SK-N-SH (cell line): ENCODE data around the gene MAP3K4. TPM values are rescaled to one million over a fixed set of nuclear protein-coding genes. Genes with fewer than 3 reads are reported as not detected.

Experiments used
- CTCF ChIA-PET: fragments of 300-600, 350-600 bp; formaldehyde crosslinking; extraction: SDS; loops from one replicate; lab custom pipeline; 2021; lab: Yijun Ruan, JAX
- POLR2A ChIA-PET: fragments of 350-600 bp; sonication (Branson Sonifier 250); formaldehyde crosslinking; extraction: SDS; loops from one replicate; lab custom pipeline; 2020; ENCODE audit warnings: antibody characterized with exemption, inconsistent platforms; lab: Yijun Ruan, JAX
- DNase-seq: peaks from one replicate; pipeline ENCODE4 v3.0.0; 2012
- H2AFZ ChIP-seq: fragments of 200-600 bp; sonication (generic); 2 replicates; pipeline ENCODE4 v1.8.1; 2016; ENCODE audit warnings: antibody characterized with exemption, mild to moderate bottlenecking, low read depth
- H3F3A ChIP-seq: fragments of 200-600 bp; sonication (generic); replicated peaks from 2 replicates; pipeline ENCODE3; 2016; ENCODE audit warnings: antibody characterized with exemption, mild to moderate bottlenecking; ENCODE audit not compliant: insufficient read depth
- H3K27ac ChIP-seq, 2 experiments: fragments of 200-500 bp in 1 of 2; fragments of 200-600 bp in 1 of 2; sonication (Bioruptor generic) in 1 of 2; sonication (generic), shearing (Covaris generic) in 1 of 2; 2 replicates each; pipeline versions ENCODE4 v1.5.1 to v1.6.1; 2014 to 2016; ENCODE audit warnings: low read depth in 2 of 2, inconsistent platforms in 1 of 2, low read length in 1 of 2, mild to moderate bottlenecking in 1 of 2, mixed read lengths in 1 of 2
- H3K27me3 ChIP-seq: fragments of 200-600 bp; sonication (generic), shearing (Covaris generic); 2 replicates; pipeline ENCODE4 v1.6.1; 2016; ENCODE audit warnings: mixed run types; ENCODE audit not compliant: insufficient read depth
- H3K36me3 ChIP-seq, 2 experiments: fragments of 200-500 bp in 1 of 2; fragments of 200-600 bp in 1 of 2; sonication (Bioruptor generic) in 1 of 2; sonication (generic) in 1 of 2; replicated peaks in 1 of 2; 2 replicates each; pipeline versions ENCODE3 to v1.5.1; 2014 to 2016; ENCODE audit warnings: low read length in 1 of 2, mild to moderate bottlenecking in 1 of 2; ENCODE audit not compliant: insufficient read depth in 2 of 2, control insufficient read depth in 1 of 2
- H3K4me1 ChIP-seq, 2 experiments: fragments of 200-500 bp in 1 of 2; fragments of 200-600 bp in 1 of 2; sonication (Bioruptor generic) in 1 of 2; sonication (generic), shearing (Covaris generic) in 1 of 2; 2 replicates each; pipeline versions ENCODE4 v1.5.1 to v1.6.1; 2014 to 2016; ENCODE audit warnings: low read depth in 1 of 2, low read length in 1 of 2, mixed run types in 1 of 2; ENCODE audit not compliant: insufficient read depth in 2 of 2, control insufficient read depth in 1 of 2
- H3K4me2 ChIP-seq: fragments of 200-600 bp; sonication (generic), shearing (Covaris generic); 2 replicates; pipeline ENCODE4 v1.6.1; 2017; ENCODE audit warnings: mixed run types
- H3K4me3 ChIP-seq, 2 experiments: fragments of 200-500 bp in 1 of 2; fragments of 200-600 bp in 1 of 2; sonication (Bioruptor generic) in 1 of 2; sonication (generic), shearing (Covaris generic) in 1 of 2; 2 replicates each; pipeline versions ENCODE4 v1.5.1 to v1.8.1; 2014 to 2016; ENCODE audit warnings: low read depth in 2 of 2, inconsistent platforms in 1 of 2, low read length in 1 of 2, mild to moderate bottlenecking in 1 of 2, mixed read lengths in 1 of 2, moderate library complexity in 1 of 2
- H3K79me2 ChIP-seq: fragments of 200-600 bp; sonication (generic); 2 replicates; pipeline ENCODE4 v1.8.1; 2017; ENCODE audit warnings: mild to moderate bottlenecking; ENCODE audit not compliant: insufficient read depth
- H3K9ac ChIP-seq: fragments of 200-600 bp; sonication (generic); 2 replicates; pipeline ENCODE4 v1.6.1; 2017; ENCODE audit warnings: mixed run types
- H3K9me2 ChIP-seq: fragments of 200-600 bp; sonication (generic); 2 replicates; pipeline ENCODE4 v1.6.1; 2017; ENCODE audit warnings: mixed run types
- H3K9me3 ChIP-seq: fragments of 200-600 bp; sonication (generic); 2 replicates; pipeline ENCODE4 v1.6.1; 2017; ENCODE audit warnings: mixed run types, mild to moderate bottlenecking, moderate library complexity
- H4K20me1 ChIP-seq: fragments of 200-600 bp; sonication (generic); 2 replicates; pipeline ENCODE4 v1.6.1; 2017; ENCODE audit warnings: mild to moderate bottlenecking, mixed run types; ENCODE audit not compliant: insufficient read depth
- CTCF ChIP-seq: fragments of 200-600 bp; sonication (generic); IDR thresholded peaks from 2 replicates; pipeline ENCODE4 v1.6.1; 2017; ENCODE audit warnings: antibody characterized with exemption, mild to moderate bottlenecking, moderate library complexity
- EP300 ChIP-seq, 2 experiments: IDR thresholded peaks; 2 replicates each; pipeline versions ENCODE4 v1.4.0 to v1.6.1; 2012; ENCODE audit warnings: borderline replicate concordance in 1 of 2, low read depth in 1 of 2, low read length in 1 of 2
- FOXJ3 ChIP-seq: sonication (generic); formaldehyde crosslinking; IDR thresholded peaks from 2 replicates; pipeline ENCODE4 v1.5.1; 2020; ENCODE audit warnings: mild to moderate bottlenecking, missing genetic modification reagents
- IRF3 ChIP-seq: fragments of 150-350 bp; IDR thresholded peaks from 2 replicates; pipeline ENCODE4 v1.6.1; 2016; ENCODE audit warnings: mild to moderate bottlenecking, low read depth, low read length
- JUND ChIP-seq: IDR thresholded peaks from 2 replicates; pipeline ENCODE4 v1.4.0; 2012
- MEF2A ChIP-seq: IDR thresholded peaks from 2 replicates; pipeline ENCODE4 v1.4.0; 2012; ENCODE audit warnings: low read depth, borderline replicate concordance
- NFIC ChIP-seq: IDR thresholded peaks from 2 replicates; pipeline ENCODE4 v1.4.0; 2012; ENCODE audit warnings: borderline replicate concordance
- RAD21 ChIP-seq: IDR thresholded peaks from 2 replicates; pipeline ENCODE4 v1.6.1; 2012; ENCODE audit warnings: mild to moderate bottlenecking, low read length
- RCOR1 ChIP-seq: fragments of 150-350 bp; IDR thresholded peaks from 2 replicates; pipeline ENCODE4 v1.6.1; 2017; ENCODE audit warnings: antibody characterized with exemption, low read length
- RFX5 ChIP-seq: IDR thresholded peaks from 2 replicates; pipeline ENCODE4 v1.6.1; 2012; ENCODE audit warnings: mild to moderate bottlenecking, improper control_type of control experiment, low read length
- RXRA ChIP-seq: IDR thresholded peaks from 2 replicates; pipeline ENCODE4 v1.4.0; 2012; ENCODE audit warnings: low read depth, mild to moderate bottlenecking, borderline replicate concordance
- TAF1 ChIP-seq: IDR thresholded peaks from 2 replicates; pipeline ENCODE4 v1.6.1; 2012; ENCODE audit warnings: low read depth, mild to moderate bottlenecking, low read length, moderate library complexity, borderline replicate concordance
- ZBTB33 ChIP-seq: IDR thresholded peaks from 2 replicates; pipeline ENCODE4 v1.4.0; 2012; ENCODE audit warnings: low read depth, borderline replicate concordance
- WGBS: methylation state at CpG from one replicate; pipeline ENCODE4 v1.1.6; 2017; ENCODE audit warnings: low lambda C conversion rate; 5-methylcytosine and 5-hydroxymethylcytosine counted together
- polyA plus RNA-seq, 3 experiments: library from polyadenylated mRNA; depleted of rRNA; stranded (reverse); fragments of >200 nt; gene quantifications; 2 replicates each; pipeline ENCODE4 v1.2.3, GENCODE V29; 2012

The MAP3K4 gene
- polyA plus RNA-seq, 1 of the 3 experiments (the other 2 are of a cell fraction): 6.8 TPM

- Histone ChIP-seq H3K36me3 (peaks cover 6 to 52% of the 10 kb centered on the region in 2 experiments), H3K4me2 (no peak overlapping the region), H3K9ac (no peak overlapping the region), H4K20me1 (no peaks in the 10 kb centered on the region), H3K27me3 (no peaks in the 10 kb centered on the region), H3K4me1 (no peaks in the 10 kb centered on the region)
- WGBS: 97% methylated on average over 5 of the region's 7 CpGs
- ChIA-PET CTCF (interaction anchor here (1.2 to 1.6 kb wide), 4 partner anchors 18 to 247 kb away, joined by 4 to 5 read pairs (median 4); no protein-coding TSS in a partner anchor), POLR2A (no interaction called here)
- TF ChIP-seq TAF1 (no peak), MEF2A (no peak), RCOR1 (no peak)
- TF ChIP-seq, all 33 proteins: peak for 0
- Histone ChIP-seq H3F3A (no peaks in the 10 kb centered on the region), H3K4me3 (no peak overlapping the region), H3K9me3 (no peaks in the 10 kb centered on the region), H2AFZ (no peak overlapping the region), H3K27ac (no peak overlapping the region), H3K79me2 (no peaks in the 10 kb centered on the region), H3K9me2 (no peaks in the 10 kb centered on the region)
- no peak for DNase-seq
Observed at GRCh38 chr6:161127071-161127740, 135.6 kb downstream of the MAP3K4 start.

GRCh38 chr6:161128230-161128629, 136.7 kb downstream of the MAP3K4 start:
- H3K79me2 ChIP-seq: no peaks in the 10 kb centered on the region
- H3K27ac ChIP-seq: peak overlapping the region in 1 of 2 experiments; percentile 33; a peak in 1 of 4 replicates
- no peaks in the 10 kb centered on the region for H3K27me3 ChIP-seq
- H3K4me1 ChIP-seq: no peaks in the 10 kb centered on the region
- ChIA-PET POLR2A (no interaction called here), CTCF (interaction anchor here (1.1 to 1.6 kb wide), 4 partner anchors 15 to 246 kb away, joined by 3 to 5 read pairs (median 4); no protein-coding TSS in a partner anchor)
- H3K9me2 ChIP-seq: no peaks in the 10 kb centered on the region
- no peaks in the 10 kb centered on the region for H3K9me3 ChIP-seq
- DNase-seq: no peak
- no peak overlapping the region for H3K4me2 ChIP-seq
- H3F3A ChIP-seq: no peaks in the 10 kb centered on the region
- WGBS: 92% methylated on average over 2 of the region's 2 CpGs
- no peak overlapping the region for H2AFZ ChIP-seq
- no peak for TF ChIP-seq ZBTB33
- no peak for TF ChIP-seq RAD21
- no peak for TF ChIP-seq NFIC
- TF ChIP-seq, all 33 proteins: peak for 0
- H3K4me3 ChIP-seq: no peak overlapping the region
- peaks cover 9 to 45% of the 10 kb centered on the region in 2 experiments for H3K36me3 ChIP-seq
- H4K20me1 ChIP-seq: no peaks in the 10 kb centered on the region
- H3K9ac ChIP-seq: no peak overlapping the region

- H3K36me3 ChIP-seq: peaks cover 9 to 39% of the 10 kb centered on the region in 2 experiments
- no peaks in the 10 kb centered on the region for H3K9me3 ChIP-seq
Observed at GRCh38 chr6:161128680-161129196, 137.2 kb downstream of the MAP3K4 start.

More at GRCh38 chr6:161128680-161129196, 137.2 kb downstream of the MAP3K4 start:
- ChIA-PET CTCF (interaction anchor here (1.1 to 1.5 kb wide), 2 partner anchors 15 to 198 kb away, joined by 3 to 4 read pairs; no protein-coding TSS in a partner anchor), POLR2A (no interaction called here)
- DNase-seq: no peak
- no peaks in the 10 kb centered on the region for H3F3A ChIP-seq
- peak overlapping the region in 1 of 2 experiments; percentile 21; a peak in 2 of 4 replicates for H3K27ac ChIP-seq
- no peak overlapping the region for H3K4me3 ChIP-seq
- H3K4me1 ChIP-seq: no peaks in the 10 kb centered on the region
- no peak for TF ChIP-seq RAD21
- no peak for TF ChIP-seq IRF3
- no peak for TF ChIP-seq CTCF
- TF ChIP-seq NFIC: no peak
- TF ChIP-seq RFX5: no peak
- TF ChIP-seq TAF1: no peak
- TF ChIP-seq RXRA: no peak
- no peak for TF ChIP-seq EP300 (IDR thresholded peaks at IDR 0.05; ENCODE audit: borderline replicate concordance in 1 of 2, low read depth in 1 of 2, low read length in 1 of 2)
- no peak for TF ChIP-seq FOXJ3 (CRISPR knock-in tag)
- TF ChIP-seq JUND: no peak
- no peaks in the 10 kb centered on the region for H3K79me2 ChIP-seq
- no peak overlapping the region for H2AFZ ChIP-seq
- H4K20me1 ChIP-seq: no peaks in the 10 kb centered on the region
- 75% methylated on average over 12 of the region's 12 CpGs for WGBS
- H3K9me2 ChIP-seq: no peaks in the 10 kb centered on the region
- no peak overlapping the region for H3K4me2 ChIP-seq
- no peaks in the 10 kb centered on the region for H3K27me3 ChIP-seq
- no peak overlapping the region for H3K9ac ChIP-seq
